Left lung (tissue), 10 donors: ENCODE results near the gene MDM4. TPM values are rescaled to one million over a fixed set of nuclear protein-coding genes. Genes with fewer than 3 reads are reported as not detected.

Source experiments
- ATAC-seq: fragments of 200-7000 bp; cut with Tn5 transposase; one replicate; pipeline ENCODE4 v1.9.1; 2020; ENCODE audit warnings: moderate library complexity
- DNase-seq, 4 donors: peaks; one replicate each; pipeline ENCODE4 v3.0.0-alpha.2; 2013 to 2020
- H3K27ac ChIP-seq, 2 donors: fragments of 200-600 bp; sonication (generic) in 1 of 2; one replicate each; pipeline versions ENCODE4 v1.5.0 to v1.8.0; 2020 to 2021
- H3K27me3 ChIP-seq, 2 donors: fragments of 200-600 bp; sonication (generic) in 1 of 2; one replicate each; pipeline versions ENCODE4 v1.5.0 to v1.8.0; 2020 to 2021
- H3K36me3 ChIP-seq, 2 donors: fragments of 200-600 bp; sonication (generic) in 1 of 2; one replicate each; pipeline versions ENCODE4 v1.5.0 to v1.8.0; 2020 to 2021
- H3K4me1 ChIP-seq, 2 donors: fragments of 200-600 bp; one replicate each; pipeline ENCODE4 v1.8.0; 2021
- H3K4me3 ChIP-seq, 2 donors: fragments of 200-600 bp; sonication (generic) in 1 of 2; one replicate each; pipeline versions ENCODE4 v1.5.0 to v1.8.0; 2020 to 2021; ENCODE audit warnings: mild to moderate bottlenecking in 1 of 2
- H3K9me3 ChIP-seq, 2 donors: fragments of 200-600 bp; sonication (generic) in 1 of 2; one replicate each; pipeline versions ENCODE4 v1.5.0 to v1.8.0; 2020 to 2021
- intact Hi-C, 2 donors: fragments of 100-400 bp; cut with DNase I; formaldehyde crosslinking; loops; one replicate each; pipeline versions ENCODE4 v1.11.2 to v1.14.2; 2022
- polyA plus RNA-seq, 6 donors: library from polyadenylated mRNA; unstranded; fragments of 120-200 nt; gene quantifications; one replicate each; pipeline ENCODE4 v1.2.1, GENCODE V29; 2013; ENCODE audit not compliant: insufficient read length in 6 of 6
- total RNA-seq, 2 donors: library from RNA; stranded (reverse); fragmentation: NEBNext Ultra II Directional; extraction: Animal tissue kit (Norgen Biotek cat#: 25700); gene quantifications; one replicate each; pipeline ENCODE4 v1.2.1, GENCODE V29; 2021
- TF ChIP-seq, protein P1 (sequence below), 2 donors: fragments of 200-600 bp; sonication (generic) in 1 of 2; IDR thresholded peaks; one replicate each; pipeline versions ENCODE4 v1.5.0 to v1.8.0; 2021; ENCODE audit warnings: antibody characterized with exemption in 2 of 2
- donor health status: DM: no; HTN: yes; CAD: no.
- donor health status: DM: no; HTN: no; CAD: no.

Gene MDM4
- total and polyA plus RNA-seq, 8 donors, result 46.7 to 93.0 (median 77.9) TPM

DNA sequence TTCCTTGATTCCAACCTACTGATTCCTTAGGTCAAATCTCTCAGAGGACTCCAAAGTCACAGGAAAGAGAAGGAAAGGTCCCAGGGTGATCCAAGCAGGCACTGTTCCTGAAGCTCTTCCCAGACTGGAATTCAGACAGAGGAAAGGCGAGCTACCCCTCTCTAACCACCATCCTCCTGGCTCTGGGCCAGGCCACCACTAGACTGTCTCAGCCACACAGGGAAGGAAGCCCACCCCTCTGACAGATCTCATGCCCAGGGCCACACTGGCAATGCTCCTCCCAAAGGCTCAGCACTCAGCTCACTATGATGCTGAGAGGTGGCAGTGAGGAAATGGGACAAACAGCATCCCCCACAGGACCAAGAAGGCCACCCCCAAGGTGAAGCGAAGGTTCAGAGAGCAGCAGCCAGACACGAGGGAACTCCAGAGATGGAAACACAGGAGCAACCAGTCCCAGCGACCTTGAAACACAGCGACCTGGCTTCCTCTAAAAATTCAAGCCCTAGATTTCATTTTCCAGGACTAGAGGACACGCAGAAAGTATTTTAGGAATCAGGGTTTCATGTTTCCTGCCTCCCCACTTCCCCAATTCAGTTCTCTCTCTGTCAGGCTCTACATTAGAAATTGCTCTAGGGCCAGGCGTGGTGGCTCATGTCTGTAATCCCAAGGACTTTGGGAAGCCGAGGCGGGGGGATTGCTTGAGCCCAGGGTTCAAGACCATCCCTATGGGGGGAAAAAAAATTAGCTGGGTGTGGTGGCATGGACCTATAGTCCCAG lies 40.4 kb upstream of the MDM4 start:
- Histone ChIP-seq H3K36me3 (no peaks in the 10 kb centered on the region), H3K4me1 (peaks cover 11 to 51% of the 10 kb centered on the region in 2 donors), H3K4me3 (no peak overlapping the region), H3K27me3 (no peaks in the 10 kb centered on the region), H3K27ac (peak overlapping the region in 1 of 2 donors; percentile 16), H3K9me3 (no peaks in the 10 kb centered on the region)
- ATAC-seq (no peak), DNase-seq (no peak)
- intact Hi-C loops, result no loop called here
- TF ChIP-seq, protein P1, sequence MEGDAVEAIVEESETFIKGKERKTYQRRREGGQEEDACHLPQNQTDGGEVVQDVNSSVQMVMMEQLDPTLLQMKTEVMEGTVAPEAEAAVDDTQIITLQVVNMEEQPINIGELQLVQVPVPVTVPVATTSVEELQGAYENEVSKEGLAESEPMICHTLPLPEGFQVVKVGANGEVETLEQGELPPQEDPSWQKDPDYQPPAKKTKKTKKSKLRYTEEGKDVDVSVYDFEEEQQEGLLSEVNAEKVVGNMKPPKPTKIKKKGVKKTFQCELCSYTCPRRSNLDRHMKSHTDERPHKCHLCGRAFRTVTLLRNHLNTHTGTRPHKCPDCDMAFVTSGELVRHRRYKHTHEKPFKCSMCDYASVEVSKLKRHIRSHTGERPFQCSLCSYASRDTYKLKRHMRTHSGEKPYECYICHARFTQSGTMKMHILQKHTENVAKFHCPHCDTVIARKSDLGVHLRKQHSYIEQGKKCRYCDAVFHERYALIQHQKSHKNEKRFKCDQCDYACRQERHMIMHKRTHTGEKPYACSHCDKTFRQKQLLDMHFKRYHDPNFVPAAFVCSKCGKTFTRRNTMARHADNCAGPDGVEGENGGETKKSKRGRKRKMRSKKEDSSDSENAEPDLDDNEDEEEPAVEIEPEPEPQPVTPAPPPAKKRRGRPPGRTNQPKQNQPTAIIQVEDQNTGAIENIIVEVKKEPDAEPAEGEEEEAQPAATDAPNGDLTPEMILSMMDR (IDR thresholded peaks at IDR 0.05), result no peak

DNA sequence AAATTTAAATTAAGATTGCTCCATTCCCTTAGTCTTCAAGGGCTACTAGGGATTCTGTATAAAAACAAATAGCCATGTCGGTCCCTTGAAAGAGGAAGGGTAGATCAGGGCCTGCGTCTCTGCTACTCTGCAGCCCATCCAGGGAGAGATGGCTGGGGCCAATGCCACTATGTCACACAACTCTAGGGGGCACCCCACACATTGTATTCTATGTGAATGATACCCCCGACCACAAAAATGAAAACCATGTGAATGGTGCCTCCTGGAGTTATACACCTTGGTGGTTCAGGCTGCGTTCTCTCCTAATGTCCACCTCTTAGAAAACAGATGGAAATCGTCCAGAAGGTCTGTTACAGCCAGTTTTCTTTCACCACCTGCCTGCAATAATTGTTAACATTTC lies 39.6 kb upstream of the MDM4 start:
- Histone ChIP-seq H3K36me3 (no peaks in the 10 kb centered on the region), H3K4me1 (peaks cover 11 to 58% of the 10 kb centered on the region in 2 donors), H3K4me3 (no peak overlapping the region), H3K27me3 (no peaks in the 10 kb centered on the region), H3K27ac (peak overlapping the region in 1 of 2 donors; percentile 33), H3K9me3 (no peaks in the 10 kb centered on the region)
- ATAC-seq (no peak), DNase-seq (no peak)
- TF ChIP-seq, protein P1 (IDR thresholded peaks at IDR 0.05), result no peak
- intact Hi-C loops, result no loop called here

DNA sequence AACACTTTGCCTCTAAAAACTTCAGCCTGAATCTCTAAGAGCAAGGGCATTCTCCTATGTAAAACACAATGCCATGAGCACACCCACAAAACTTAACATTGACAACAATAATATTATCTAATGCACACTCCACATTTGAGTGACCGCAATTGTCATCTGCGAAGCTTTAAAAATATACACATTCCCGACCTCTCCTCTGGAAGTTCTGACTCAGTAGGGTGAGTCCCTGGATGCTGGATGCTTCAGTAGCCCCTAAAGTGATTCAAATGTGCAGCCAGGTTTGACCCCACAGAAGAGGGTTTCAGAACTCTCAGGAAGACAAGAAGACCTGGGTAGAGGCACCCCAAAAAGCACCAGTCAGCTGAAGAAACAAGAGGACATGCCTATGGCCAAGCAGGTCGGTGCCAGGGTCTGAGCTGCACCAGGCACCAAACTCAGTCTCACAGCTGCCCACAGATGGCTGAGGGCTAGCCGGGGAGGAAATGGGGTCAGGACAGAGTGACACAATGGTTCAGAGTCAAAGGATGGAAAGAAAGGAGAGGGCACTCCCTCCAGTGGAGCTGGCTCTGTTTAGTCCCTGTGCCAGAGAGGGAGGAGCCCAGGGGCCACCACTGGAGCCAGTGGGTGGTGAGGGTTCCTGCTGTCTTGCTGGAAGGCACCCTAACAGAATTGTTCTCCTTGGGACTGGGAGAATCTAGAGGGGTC lies 39.0 kb upstream of the MDM4 start:
- DNase-seq, result no peak
- peak overlapping the region in 1 of 2 donors; percentile 33 for H3K27ac ChIP-seq
- no peaks in the 10 kb centered on the region for H3K36me3 ChIP-seq
- no peaks in the 10 kb centered on the region for H3K27me3 ChIP-seq
- peaks cover 15 to 61% of the 10 kb centered on the region in 2 donors for H3K4me1 ChIP-seq
- H3K4me3 ChIP-seq, result no peak overlapping the region
- peak; percentile 19 for ATAC-seq
- intact Hi-C loops, result no loop called here
- TF ChIP-seq, protein P1 (IDR thresholded peaks at IDR 0.05), result no peak
- H3K9me3 ChIP-seq, result no peaks in the 10 kb centered on the region

DNA sequence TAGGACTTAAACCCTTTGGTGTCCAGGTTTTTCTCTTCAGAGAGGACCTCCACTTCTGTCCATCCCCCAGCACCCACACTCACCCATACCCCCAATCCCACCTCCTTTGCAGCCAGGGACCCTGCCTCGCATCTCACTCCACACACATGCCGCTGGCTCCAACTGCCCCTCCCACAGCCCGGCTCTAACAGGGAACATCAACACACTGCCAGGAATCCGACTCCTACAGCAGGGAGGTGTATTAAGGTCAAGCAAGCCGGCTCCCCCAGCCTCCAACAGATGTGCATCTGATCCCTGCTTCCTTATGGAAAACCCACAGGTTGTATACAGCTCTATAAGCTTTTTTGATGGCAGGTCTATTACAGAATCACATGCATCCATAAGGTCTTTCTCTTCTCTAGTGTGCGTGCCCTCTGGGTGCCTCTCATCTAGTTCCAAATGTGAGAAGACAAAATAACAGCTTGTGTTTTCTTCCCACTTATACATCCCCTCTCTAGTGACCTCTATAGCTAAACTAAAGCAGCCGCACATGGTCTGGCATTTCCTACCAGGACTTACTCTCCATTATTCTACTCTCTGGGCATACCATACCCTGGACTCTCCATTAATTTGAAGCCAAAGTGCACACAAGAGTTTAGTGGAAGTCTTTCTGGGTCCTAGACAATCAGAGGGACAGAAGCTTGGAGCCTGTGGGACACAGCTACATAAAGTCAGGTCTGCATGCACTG lies 37.9 kb upstream of the MDM4 start:
- ATAC-seq (no peak), DNase-seq (no peak)
- intact Hi-C loops, result no loop called here
- no peaks in the 10 kb centered on the region for H3K27me3 ChIP-seq
- peak overlapping the region in 1 of 2 donors; percentile 33 for H3K27ac ChIP-seq
- no peak overlapping the region for H3K4me3 ChIP-seq
- H3K36me3 ChIP-seq, result no peaks in the 10 kb centered on the region
- TF ChIP-seq, protein P1 (IDR thresholded peaks at IDR 0.05), result no peak
- peaks cover 15 to 64% of the 10 kb centered on the region in 2 donors for H3K4me1 ChIP-seq
- no peaks in the 10 kb centered on the region for H3K9me3 ChIP-seq

DNA sequence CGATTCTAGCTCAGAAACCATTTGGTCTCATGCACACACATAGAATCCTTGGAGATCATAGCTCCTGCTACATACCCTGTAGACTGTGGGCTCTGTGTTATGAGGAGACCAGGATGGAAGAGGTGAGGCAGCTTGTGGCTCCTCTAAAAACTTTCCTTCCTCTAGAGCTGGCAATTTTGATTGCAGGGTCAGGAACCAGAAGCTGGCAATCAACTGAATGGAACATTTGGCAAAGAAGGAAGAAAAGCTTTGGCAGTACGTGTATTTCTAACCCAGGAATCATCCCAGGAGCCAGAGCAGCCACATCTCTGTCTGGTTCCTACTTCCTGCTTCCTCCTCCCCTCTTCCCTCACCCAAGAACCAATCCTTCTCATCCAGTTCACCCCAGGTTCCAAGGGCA lies 37.3 kb upstream of the MDM4 start:
- peak overlapping the region in 1 of 2 donors; percentile 33 for H3K27ac ChIP-seq
- DNase-seq (no peak), ATAC-seq (no peak)
- TF ChIP-seq, protein P1 (IDR thresholded peaks at IDR 0.05), result no peak
- H3K9me3 ChIP-seq, result no peaks in the 10 kb centered on the region
- peaks cover 15 to 64% of the 10 kb centered on the region in 2 donors for H3K4me1 ChIP-seq
- H3K4me3 ChIP-seq, result no peak overlapping the region
- H3K36me3 ChIP-seq, result no peaks in the 10 kb centered on the region
- intact Hi-C loops, result no loop called here
- no peaks in the 10 kb centered on the region for H3K27me3 ChIP-seq
